ENCODE measurements around the gene MATR3. TPM values are rescaled to one million over a fixed set of nuclear protein-coding genes. Genes with fewer than 3 reads are reported as not detected.

The MATR3 gene
- total RNA-seq, 4 donors from 2014 or later: 194 to 326 (median 314) TPM

DNA sequence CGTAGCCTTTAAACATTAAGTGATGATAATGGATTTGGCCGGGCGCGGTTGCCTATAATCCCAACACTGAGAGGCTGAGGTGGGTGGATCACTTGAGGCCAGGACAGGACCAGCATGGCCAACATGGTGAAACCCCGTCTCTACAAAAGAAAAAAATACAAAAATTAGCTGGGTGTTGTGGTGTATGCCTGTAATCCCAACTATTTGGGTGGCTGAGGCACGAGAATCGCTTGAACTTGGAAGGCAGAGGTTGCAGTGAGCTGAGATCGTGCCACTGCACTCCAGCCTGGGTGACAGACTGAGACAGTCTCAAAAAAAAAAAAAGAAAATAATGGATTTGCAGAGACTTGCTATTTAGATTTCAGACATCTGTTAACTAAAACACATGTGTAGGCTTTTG, 9.2 kb upstream of the MATR3 start:
- ATAC-seq: no peak
- peaks cover 0 to 59% of the 10 kb centered on the region in 2 donors for H3K36me3 ChIP-seq
- no peaks in the 10 kb centered on the region for H3K9me3 ChIP-seq
- no peaks in the 10 kb centered on the region for H3K27me3 ChIP-seq
- no peak overlapping the region for H3K4me3 ChIP-seq
- TF ChIP-seq EP300 (IDR thresholded peaks at IDR 0.05) (no peak), POLR2A (IDR thresholded peaks at IDR 0.05) (no peak), POLR2AphosphoS5 (IDR thresholded peaks at IDR 0.05) (no peak)
- TF ChIP-seq, protein P1, sequence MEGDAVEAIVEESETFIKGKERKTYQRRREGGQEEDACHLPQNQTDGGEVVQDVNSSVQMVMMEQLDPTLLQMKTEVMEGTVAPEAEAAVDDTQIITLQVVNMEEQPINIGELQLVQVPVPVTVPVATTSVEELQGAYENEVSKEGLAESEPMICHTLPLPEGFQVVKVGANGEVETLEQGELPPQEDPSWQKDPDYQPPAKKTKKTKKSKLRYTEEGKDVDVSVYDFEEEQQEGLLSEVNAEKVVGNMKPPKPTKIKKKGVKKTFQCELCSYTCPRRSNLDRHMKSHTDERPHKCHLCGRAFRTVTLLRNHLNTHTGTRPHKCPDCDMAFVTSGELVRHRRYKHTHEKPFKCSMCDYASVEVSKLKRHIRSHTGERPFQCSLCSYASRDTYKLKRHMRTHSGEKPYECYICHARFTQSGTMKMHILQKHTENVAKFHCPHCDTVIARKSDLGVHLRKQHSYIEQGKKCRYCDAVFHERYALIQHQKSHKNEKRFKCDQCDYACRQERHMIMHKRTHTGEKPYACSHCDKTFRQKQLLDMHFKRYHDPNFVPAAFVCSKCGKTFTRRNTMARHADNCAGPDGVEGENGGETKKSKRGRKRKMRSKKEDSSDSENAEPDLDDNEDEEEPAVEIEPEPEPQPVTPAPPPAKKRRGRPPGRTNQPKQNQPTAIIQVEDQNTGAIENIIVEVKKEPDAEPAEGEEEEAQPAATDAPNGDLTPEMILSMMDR (IDR thresholded peaks at IDR 0.05): no peak
- no peak overlapping the region for H3K27ac ChIP-seq
- WGBS, 2 donors (ENCODE audit: low coverage in 1 of 2): 94 to 100% methylated on average over 4 to 8 of the region's 8 CpGs
- H3K4me1 ChIP-seq: peaks cover 0 to 10% (median 0%) of the 10 kb centered on the region in 3 donors

- Histone ChIP-seq H3K9me3 (no peaks in the 10 kb centered on the region), H3K27ac (no peak overlapping the region), H3K4me3 (no peak overlapping the region), H3K27me3 (no peaks in the 10 kb centered on the region), H3K4me1 (peaks cover 0 to 10% (median 0%) of the 10 kb centered on the region in 3 donors), H3K36me3 (peaks cover 0 to 47% of the 10 kb centered on the region in 2 donors)
- TF ChIP-seq POLR2AphosphoS5 (IDR thresholded peaks at IDR 0.05) (no peak), POLR2A (IDR thresholded peaks at IDR 0.05) (no peak), EP300 (IDR thresholded peaks at IDR 0.05) (no peak)
- TF ChIP-seq, protein P1 (IDR thresholded peaks at IDR 0.05): no peak
- WGBS, 2 donors (ENCODE audit: low coverage in 1 of 2): 87 to 94% methylated on average over 2 to 3 of the region's 3 CpGs
- no peak for ATAC-seq
Measured at GRCh38 chr5:139285651-139286392, 7.7 kb upstream of the MATR3 start.

- H3K9me3 ChIP-seq: no peaks in the 10 kb centered on the region
- 58 to 65% methylated on average over 8 to 9 of the region's 10 CpGs for WGBS, 2 donors (ENCODE audit: low coverage in 1 of 2)
- H3K4me1 ChIP-seq: peaks cover 0 to 4% (median 0%) of the 10 kb centered on the region in 3 donors
- TF ChIP-seq, protein P1 (IDR thresholded peaks at IDR 0.05): no peak
- no peak for TF ChIP-seq EP300 (IDR thresholded peaks at IDR 0.05)
- TF ChIP-seq POLR2AphosphoS5 (IDR thresholded peaks at IDR 0.05): no peak
- TF ChIP-seq POLR2A (IDR thresholded peaks at IDR 0.05): no peak
- no peaks in the 10 kb centered on the region for H3K27me3 ChIP-seq
- no peak overlapping the region for H3K4me3 ChIP-seq
- H3K27ac ChIP-seq: no peak overlapping the region
- no peak for ATAC-seq
- H3K36me3 ChIP-seq: peaks cover 0 to 40% of the 10 kb centered on the region in 2 donors
Measured at GRCh38 chr5:139287890-139288635, 5.5 kb upstream of the MATR3 start.

- TF ChIP-seq, protein P1 (IDR thresholded peaks at IDR 0.05): no peak
- TF ChIP-seq POLR2AphosphoS5 (IDR thresholded peaks at IDR 0.05) (no peak), EP300 (IDR thresholded peaks at IDR 0.05) (no peak), POLR2A (IDR thresholded peaks at IDR 0.05) (no peak)
- no peaks in the 10 kb centered on the region for H3K27me3 ChIP-seq
- peaks cover 0 to 19% (median 6%) of the 10 kb centered on the region in 3 donors for H3K4me1 ChIP-seq
- H3K9me3 ChIP-seq: no peaks in the 10 kb centered on the region
- no peak overlapping the region for H3K27ac ChIP-seq
- ATAC-seq: no peak
- H3K4me3 ChIP-seq: no peak overlapping the region
- WGBS, 2 donors (ENCODE audit: low coverage in 1 of 2): 95 to 100% methylated on average over 1 to 2 of the region's 2 CpGs
- peaks cover 0 to 12% of the 10 kb centered on the region in 2 donors for H3K36me3 ChIP-seq
Measured at GRCh38 chr5:139291051-139291450, 2.5 kb upstream of the MATR3 start.

Data from gastroesophageal sphincter (tissue), 4 donors.